H9 (cell line): Measurements from ENCODE around the gene CDKAL1. TPM values are rescaled to one million over a fixed set of nuclear protein-coding genes. Genes with fewer than 3 reads are reported as not detected.

ENCODE experiments used
- DNase-seq: peaks from one replicate; pipeline ENCODE4 v3.0.0-alpha.2; 2017
- H2AFZ ChIP-seq: one replicate; pipeline ENCODE4 v1.6.1; 2013; ENCODE audit warnings: mild to moderate bottlenecking, low read length, control low read depth, moderate library complexity
- H2AK5ac ChIP-seq: 2 replicates; pipeline ENCODE4 v1.6.1; 2013; ENCODE audit warnings: low read length, control low read depth, mixed read lengths; ENCODE audit not compliant: insufficient read length
- H2BK120ac ChIP-seq: one replicate; pipeline ENCODE4 v1.6.1; 2013; ENCODE audit warnings: low read depth, mild to moderate bottlenecking, low read length, control low read depth, inconsistent platforms; ENCODE audit not compliant: poor library complexity, severe bottlenecking
- H2BK12ac ChIP-seq: 2 replicates; pipeline ENCODE4 v1.6.1; 2013; ENCODE audit warnings: low read length, control low read depth, mixed read lengths, low read depth; ENCODE audit not compliant: insufficient read length
- H2BK15ac ChIP-seq: 2 replicates; pipeline ENCODE4 v1.6.1; 2013; ENCODE audit warnings: low read depth, low read length, control low read depth
- H2BK20ac ChIP-seq: one replicate; pipeline ENCODE4 v1.6.1; 2013; ENCODE audit warnings: low read depth, mild to moderate bottlenecking, low read length, control low read depth, inconsistent platforms; ENCODE audit not compliant: poor library complexity, severe bottlenecking
- H2BK5ac ChIP-seq: 2 replicates; pipeline ENCODE4 v1.6.1; 2013; ENCODE audit warnings: low read length, control low read depth, mixed read lengths; ENCODE audit not compliant: insufficient read length
- H3K14ac ChIP-seq: 2 replicates; pipeline ENCODE4 v1.6.1; 2013; ENCODE audit warnings: low read length, control low read depth; ENCODE audit not compliant: insufficient read depth
- H3K18ac ChIP-seq: 2 replicates; pipeline ENCODE4 v1.6.1; 2013; ENCODE audit warnings: low read depth, mild to moderate bottlenecking, mixed read lengths, low read length, control low read depth; ENCODE audit not compliant: insufficient read length
- H3K23ac ChIP-seq: 2 replicates; pipeline ENCODE4 v1.6.1; 2013; ENCODE audit warnings: low read length, control low read depth, mixed read lengths, low read depth; ENCODE audit not compliant: insufficient read length
- H3K23me2 ChIP-seq: 2 replicates; pipeline ENCODE4 v1.6.1; 2013; ENCODE audit warnings: low read depth, mild to moderate bottlenecking, mixed read lengths, low read length, control low read depth; ENCODE audit not compliant: insufficient read length, poor library complexity, severe bottlenecking
- H3K27ac ChIP-seq: 2 replicates; pipeline ENCODE4 v1.5.1; 2013; ENCODE audit warnings: low read length, control low read depth, mixed read lengths, low read depth; ENCODE audit not compliant: insufficient read length
- H3K27me3 ChIP-seq: 2 replicates; pipeline ENCODE4 v1.6.1; 2013; ENCODE audit warnings: low read length, control low read depth, inconsistent platforms; ENCODE audit not compliant: insufficient read depth
- H3K4ac ChIP-seq: 2 replicates; pipeline ENCODE4 v1.6.1; 2013; ENCODE audit warnings: low read depth, mild to moderate bottlenecking, control low read depth, inconsistent platforms, low read length, moderate library complexity
- H3K4me1 ChIP-seq: 2 replicates; pipeline ENCODE4 v1.6.1; 2013; ENCODE audit warnings: low read length, control low read depth, inconsistent platforms; ENCODE audit not compliant: insufficient read depth
- H3K4me2 ChIP-seq: 2 replicates; pipeline ENCODE4 v1.6.1; 2013; ENCODE audit warnings: low read length, control low read depth, mixed read lengths; ENCODE audit not compliant: insufficient read length, insufficient read depth
- H3K56ac ChIP-seq: 2 replicates; pipeline ENCODE4 v1.6.1; 2013; ENCODE audit warnings: low read depth, mild to moderate bottlenecking, mixed read lengths, low read length, control low read depth; ENCODE audit not compliant: insufficient read length
- H3K79me1 ChIP-seq: 2 replicates; pipeline ENCODE4 v1.6.1; 2013; ENCODE audit warnings: low read depth, mild to moderate bottlenecking, moderate library complexity, low read length, control low read depth, inconsistent platforms; ENCODE audit not compliant: insufficient read depth, poor library complexity, severe bottlenecking
- H3K79me2 ChIP-seq: 2 replicates; pipeline ENCODE4 v1.6.1; 2013; ENCODE audit warnings: low read length, control low read depth, inconsistent platforms; ENCODE audit not compliant: insufficient read depth
- H3K9ac ChIP-seq: 2 replicates; pipeline ENCODE4 v1.6.1; 2013; ENCODE audit warnings: low read length, control low read depth, mixed read lengths; ENCODE audit not compliant: insufficient read length; ENCODE audit errors: extremely low read depth
- H3K9me3 ChIP-seq: one replicate; pipeline ENCODE4 v1.6.1; 2013; ENCODE audit warnings: low read depth, low read length, inconsistent platforms; ENCODE audit not compliant: control insufficient read depth
- H3T11ph ChIP-seq: one replicate; pipeline ENCODE4 v1.6.1; 2013; ENCODE audit warnings: mild to moderate bottlenecking, low read length, control low read depth, inconsistent platforms
- H4K20me1 ChIP-seq: one replicate; pipeline ENCODE4 v1.6.1; 2013; ENCODE audit not compliant: control insufficient read depth, insufficient read length, insufficient read depth
- H4K5ac ChIP-seq: 2 replicates; pipeline ENCODE4 v1.6.1; 2013; ENCODE audit warnings: low read depth, mild to moderate bottlenecking, mixed read lengths, low read length, control low read depth; ENCODE audit not compliant: insufficient read length
- H4K8ac ChIP-seq: replicated peaks from 2 replicates; pipeline ENCODE4 v1.6.1; 2013; ENCODE audit warnings: low read length, control low read depth, mixed read lengths, low read depth; ENCODE audit not compliant: insufficient read length
- H4K91ac ChIP-seq: 2 replicates; pipeline ENCODE4 v1.6.1; 2013; ENCODE audit warnings: low read depth, mild to moderate bottlenecking, moderate library complexity, mixed read lengths, low read length, control low read depth; ENCODE audit not compliant: insufficient read length
- H3K27ac Mint-ChIP-seq, 3 experiments: 2 replicates in 2 of 3; 3 replicates in 1 of 3; pipeline ENCODE4 v1.8.0; 2020 to 2021; ENCODE audit warnings: mixed read lengths in 3 of 3, mild to moderate bottlenecking in 1 of 3, moderate library complexity in 1 of 3
- H3K27me3 Mint-ChIP-seq: 2 replicates; pipeline ENCODE4 v1.8.0; 2021; ENCODE audit warnings: low read depth, mild to moderate bottlenecking, moderate library complexity, mixed read lengths
- H3K36me3 Mint-ChIP-seq, 3 experiments: 2 replicates in 2 of 3; 3 replicates in 1 of 3; pipeline ENCODE4 v1.8.0; 2020 to 2021; ENCODE audit warnings: low read depth in 3 of 3, mixed read lengths in 3 of 3; ENCODE audit not compliant: insufficient read depth in 1 of 3
- H3K4me1 Mint-ChIP-seq, 2 experiments: 2 replicates each; pipeline ENCODE4 v1.8.0; 2020; ENCODE audit warnings: mixed read lengths in 2 of 2
- H3K4me3 Mint-ChIP-seq, 2 experiments: 2 replicates in 1 of 2; 3 replicates in 1 of 2; pipeline ENCODE4 v1.8.0; 2020 to 2021; ENCODE audit warnings: mild to moderate bottlenecking in 2 of 2, mixed read lengths in 2 of 2, moderate library complexity in 1 of 2
- H3K9me3 Mint-ChIP-seq, 2 experiments: 2 replicates in 1 of 2; 3 replicates in 1 of 2; pipeline ENCODE4 v1.8.0; 2020; ENCODE audit warnings: mild to moderate bottlenecking in 2 of 2, mixed read lengths in 2 of 2, moderate library complexity in 1 of 2
- CTCF ChIP-seq: fragments of 200-600 bp; sonication (generic); conservative IDR thresholded peaks from 3 replicates; pipeline ENCODE4 v1.8.0; 2021; ENCODE audit warnings: antibody characterized with exemption, mild to moderate bottlenecking
- WGBS: extraction: QIAGEN DNeasy Blood & Tissue Kit; methylation state at CpG from one replicate; pipeline ENCODE4 v1.1.7; 2013; ENCODE audit warnings: missing lambda C conversion rate, low lambda C conversion rate, mixed read lengths; ENCODE audit not compliant: insufficient read length; ENCODE audit errors: extremely low coverage; 5-methylcytosine and 5-hydroxymethylcytosine counted together
- total RNA-seq: library from RNA; stranded (reverse); gene quantifications from 2 replicates; pipeline ENCODE4 v1.2.1, GENCODE V29; 2021

The CDKAL1 gene
- total RNA-seq, 1 experiment from 2014 or later, result 23.0 TPM

DNA sequence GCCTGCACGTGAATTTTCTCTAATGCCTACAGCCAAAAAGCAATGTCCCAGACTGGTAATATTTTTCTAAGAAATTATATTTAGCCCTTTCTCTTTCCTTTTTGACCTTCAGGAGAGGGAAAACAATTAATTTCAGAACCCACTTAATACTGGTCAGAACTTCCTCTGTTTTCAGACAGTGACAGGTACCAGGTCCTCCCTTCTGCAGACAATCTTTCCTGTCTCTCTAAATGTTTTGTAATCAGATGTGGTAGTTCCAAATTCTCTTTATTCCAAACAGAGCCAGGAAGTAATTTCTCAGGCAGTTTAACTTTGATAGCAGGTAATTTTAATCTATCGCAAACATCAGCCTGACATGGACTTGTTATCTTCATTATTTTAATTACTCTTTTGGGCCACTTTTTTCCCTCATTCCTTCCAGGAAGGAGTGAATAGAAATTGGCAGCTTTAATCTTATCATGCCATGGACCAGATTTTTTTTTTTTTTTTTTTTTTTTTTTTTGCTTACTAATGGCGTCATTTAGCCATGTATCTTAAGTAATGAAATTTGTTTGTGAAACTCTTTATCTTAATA lies 710.7 kb downstream of the CDKAL1 start:
- no peak overlapping the region for H2BK5ac ChIP-seq
- H3K4me2 ChIP-seq, result no peak overlapping the region
- Mint-ChIP-seq H3K27ac (no peak overlapping the region; a peak in 1 of 7 replicates), H3K4me1 (peaks cover 0 to 3% of the 10 kb centered on the region in 2 experiments; a peak in 2 of 4 replicates), H3K9me3 (peaks cover 3 to 4% of the 10 kb centered on the region in 2 experiments; a peak in 2 of 5 replicates), H3K27me3 (no peaks in the 10 kb centered on the region), H3K36me3 (peaks cover 0 to 4% (median 2%) of the 10 kb centered on the region in 3 experiments; a peak in 2 of 7 replicates), H3K4me3 (no peak overlapping the region)
- no peak overlapping the region for H4K8ac ChIP-seq
- no peak overlapping the region for H3K18ac ChIP-seq
- TF ChIP-seq CTCF, result no peak
- no peak overlapping the region for H3K9ac ChIP-seq
- H4K91ac ChIP-seq, result no peak overlapping the region
- H2AK5ac ChIP-seq, result no peak overlapping the region
- H3K14ac ChIP-seq, result no peak overlapping the region
- no peak overlapping the region for H2AFZ ChIP-seq
- no peaks in the 10 kb centered on the region for H3K23me2 ChIP-seq
- H3K79me2 ChIP-seq, result no peaks in the 10 kb centered on the region
- no peaks in the 10 kb centered on the region for H3K79me1 ChIP-seq
- H3T11ph ChIP-seq, result no peak overlapping the region
- H3K27me3 ChIP-seq, result no peaks in the 10 kb centered on the region
- H2BK20ac ChIP-seq, result no peak overlapping the region
- H2BK120ac ChIP-seq, result no peak overlapping the region
- H3K4me1 ChIP-seq, result no peaks in the 10 kb centered on the region
- H3K23ac ChIP-seq, result no peak overlapping the region
- H3K27ac ChIP-seq, result no peak overlapping the region
- no peak for DNase-seq
- no peaks in the 10 kb centered on the region for H4K20me1 ChIP-seq
- no peak overlapping the region for H2BK15ac ChIP-seq
- H3K9me3 ChIP-seq, result no peaks in the 10 kb centered on the region
- WGBS, result no CpG with 5 or more reads among the region's 3 CpGs
- H3K56ac ChIP-seq, result no peak overlapping the region
- no peak overlapping the region for H3K4ac ChIP-seq
- H2BK12ac ChIP-seq, result no peak overlapping the region
- no peak overlapping the region for H4K5ac ChIP-seq
